ENCODE data around the gene ASCC3. TPM values are rescaled to one million over a fixed set of nuclear protein-coding genes. Genes with fewer than 3 reads are reported as not detected.

Gene ASCC3
- total and polyA plus RNA-seq, 12 donors: 3.1 to 46.2 (median 32.4) TPM

DNA sequence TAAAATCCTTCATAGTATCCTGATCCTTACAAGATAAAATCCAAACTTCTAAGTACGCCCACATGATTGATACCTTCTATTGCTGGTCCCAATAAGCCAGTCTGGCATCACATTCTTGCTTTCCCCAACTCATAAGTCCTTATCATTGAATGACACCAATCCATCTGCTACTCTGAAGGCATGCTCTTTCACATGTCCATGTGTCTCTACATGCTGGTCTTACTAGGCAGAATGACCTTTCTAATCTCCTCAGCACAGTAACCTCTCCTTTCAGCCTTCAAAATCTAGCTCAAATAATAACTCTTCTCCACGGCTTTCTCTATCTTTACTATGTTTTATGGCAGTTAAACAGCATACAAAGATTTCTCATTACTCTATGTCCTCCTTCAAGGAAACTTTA is 71.1 kb downstream of the ASCC3 start:
- Histone ChIP-seq H3K27ac (no peak overlapping the region), H3K4me3 (no peak overlapping the region), H3K4me1 (replicated peaks in 1 of 2) (no peaks in the 10 kb centered on the region), H3K27me3 (no peaks in the 10 kb centered on the region), H3K36me3 (replicated peaks in 1 of 2) (no peaks in the 10 kb centered on the region), H3K9me3 (replicated peaks in 1 of 3) (no peaks in the 10 kb centered on the region)
- TF ChIP-seq, protein P1, sequence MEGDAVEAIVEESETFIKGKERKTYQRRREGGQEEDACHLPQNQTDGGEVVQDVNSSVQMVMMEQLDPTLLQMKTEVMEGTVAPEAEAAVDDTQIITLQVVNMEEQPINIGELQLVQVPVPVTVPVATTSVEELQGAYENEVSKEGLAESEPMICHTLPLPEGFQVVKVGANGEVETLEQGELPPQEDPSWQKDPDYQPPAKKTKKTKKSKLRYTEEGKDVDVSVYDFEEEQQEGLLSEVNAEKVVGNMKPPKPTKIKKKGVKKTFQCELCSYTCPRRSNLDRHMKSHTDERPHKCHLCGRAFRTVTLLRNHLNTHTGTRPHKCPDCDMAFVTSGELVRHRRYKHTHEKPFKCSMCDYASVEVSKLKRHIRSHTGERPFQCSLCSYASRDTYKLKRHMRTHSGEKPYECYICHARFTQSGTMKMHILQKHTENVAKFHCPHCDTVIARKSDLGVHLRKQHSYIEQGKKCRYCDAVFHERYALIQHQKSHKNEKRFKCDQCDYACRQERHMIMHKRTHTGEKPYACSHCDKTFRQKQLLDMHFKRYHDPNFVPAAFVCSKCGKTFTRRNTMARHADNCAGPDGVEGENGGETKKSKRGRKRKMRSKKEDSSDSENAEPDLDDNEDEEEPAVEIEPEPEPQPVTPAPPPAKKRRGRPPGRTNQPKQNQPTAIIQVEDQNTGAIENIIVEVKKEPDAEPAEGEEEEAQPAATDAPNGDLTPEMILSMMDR (IDR thresholded peaks at IDR 0.05): no peak
- TF ChIP-seq POLR2A (IDR thresholded peaks at IDR 0.05): no peak
- DNase-seq: no peak
- WGBS, 4 donors: 74 to 90% (median 83%) methylated on average over 2 of the region's 2 CpGs
- intact Hi-C loops (cut with DNase I): no loop called here

DNA sequence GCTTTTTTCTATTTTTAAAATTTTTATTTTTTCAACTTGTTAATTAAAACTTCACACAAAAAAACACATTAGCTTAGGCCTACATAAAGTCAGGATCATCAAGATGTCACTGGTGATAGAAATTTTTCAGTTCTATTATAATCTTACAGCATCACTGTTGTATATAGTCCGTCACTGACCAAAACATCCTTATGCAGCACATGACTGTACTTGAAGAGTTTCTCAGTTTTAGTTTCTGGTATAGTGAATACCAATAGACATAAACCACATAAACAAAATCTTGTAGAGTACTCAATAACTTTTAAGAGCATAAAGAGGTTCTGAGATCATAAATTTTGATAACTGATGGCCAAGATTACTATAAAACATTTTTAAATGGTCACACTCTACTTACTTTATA is 71.8 kb downstream of the ASCC3 start:
- Histone ChIP-seq H3K9me3 (replicated peaks in 1 of 3) (no peaks in the 10 kb centered on the region), H3K36me3 (replicated peaks in 1 of 2) (no peaks in the 10 kb centered on the region), H3K4me3 (no peak overlapping the region), H3K27me3 (no peaks in the 10 kb centered on the region), H3K27ac (no peak overlapping the region), H3K4me1 (replicated peaks in 1 of 2) (no peaks in the 10 kb centered on the region)
- TF ChIP-seq POLR2A (IDR thresholded peaks at IDR 0.05): no peak
- TF ChIP-seq, protein P1 (IDR thresholded peaks at IDR 0.05): no peak
- 97 to 100% (median 99%) methylated on average over 1 of the region's 1 CpG for WGBS, 4 donors
- intact Hi-C loops (cut with DNase I): no loop called here
- no peak for DNase-seq

DNA sequence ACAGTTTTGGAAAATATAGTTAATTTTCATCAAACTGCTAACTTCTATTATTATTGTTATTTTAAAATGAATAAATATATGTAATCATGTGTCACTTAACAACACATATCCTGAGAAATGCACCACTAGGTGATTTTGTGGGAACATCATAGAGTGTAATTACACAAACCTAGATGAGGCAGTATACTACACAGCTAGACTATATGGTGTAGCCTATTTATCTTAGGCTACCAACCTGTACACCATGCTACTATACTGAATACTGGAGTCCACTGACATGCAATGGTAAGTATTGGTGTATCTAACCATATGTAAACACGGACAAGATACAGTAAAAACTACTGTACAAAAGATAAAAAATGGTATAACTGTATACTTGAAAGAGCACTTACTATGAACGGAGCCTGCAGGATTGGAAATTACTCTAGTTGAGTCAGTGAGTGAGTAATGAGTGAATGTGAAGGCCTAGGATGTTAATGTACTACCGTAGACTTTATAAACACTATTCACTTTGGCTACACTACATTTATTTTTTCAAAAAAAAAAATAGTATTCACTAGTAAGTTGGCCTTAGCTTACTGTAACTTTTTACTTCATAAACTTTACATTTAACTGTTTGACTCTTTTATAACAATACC is 72.4 kb downstream of the ASCC3 start:
- H3K27me3 ChIP-seq: no peaks in the 10 kb centered on the region

GRCh38 chr6:100806296-100806695 is 74.8 kb downstream of the ASCC3 start:
- WGBS, 4 donors: 86 to 93% (median 88%) methylated on average over 4 of the region's 4 CpGs
- intact Hi-C loops (cut with DNase I): no loop called here
- H3K4me1 ChIP-seq (replicated peaks in 1 of 2): no peaks in the 10 kb centered on the region
- H3K9me3 ChIP-seq (replicated peaks in 1 of 3): no peaks in the 10 kb centered on the region
- no peaks in the 10 kb centered on the region for H3K36me3 ChIP-seq (replicated peaks in 1 of 2)
- H3K27me3 ChIP-seq: no peaks in the 10 kb centered on the region
- DNase-seq: no peak
- H3K4me3 ChIP-seq: no peak overlapping the region
- H3K27ac ChIP-seq: no peak overlapping the region
- TF ChIP-seq, protein P1 (IDR thresholded peaks at IDR 0.05): no peak
- TF ChIP-seq POLR2A (IDR thresholded peaks at IDR 0.05): no peak

More for the DNA sequence above, 72.4 kb downstream of the ASCC3 start:
- no peaks in the 10 kb centered on the region for H3K9me3 ChIP-seq (replicated peaks in 1 of 3)
- no peak for DNase-seq
- intact Hi-C loops (cut with DNase I): no loop called here
- no peak overlapping the region for H3K27ac ChIP-seq
- TF ChIP-seq, protein P1 (IDR thresholded peaks at IDR 0.05): no peak
- TF ChIP-seq POLR2A (IDR thresholded peaks at IDR 0.05): no peak
- no peak overlapping the region for H3K4me3 ChIP-seq
- WGBS, 4 donors: 80 to 93% (median 86%) methylated on average over 3 of the region's 3 CpGs
- H3K4me1 ChIP-seq (replicated peaks in 1 of 2): no peaks in the 10 kb centered on the region
- no peaks in the 10 kb centered on the region for H3K36me3 ChIP-seq (replicated peaks in 1 of 2)

All from adrenal gland (tissue), 12 donors.